Inflammatory macrophage treated with lipopolysaccharide for 1 hour (primary cell): ENCODE measurements around the gene RRAS.
"Not testable (repeated sequence)": the region's sequence is repeated elsewhere in the genome, so short reads cannot be mapped to it uniquely, and the experiment has no call there.

Experiments
- DNase-seq, 2 donors: peaks; one replicate each; pipeline ENCODE4 v3.0.0-alpha.2; 2020 to 2022

The RRAS gene

DNA sequence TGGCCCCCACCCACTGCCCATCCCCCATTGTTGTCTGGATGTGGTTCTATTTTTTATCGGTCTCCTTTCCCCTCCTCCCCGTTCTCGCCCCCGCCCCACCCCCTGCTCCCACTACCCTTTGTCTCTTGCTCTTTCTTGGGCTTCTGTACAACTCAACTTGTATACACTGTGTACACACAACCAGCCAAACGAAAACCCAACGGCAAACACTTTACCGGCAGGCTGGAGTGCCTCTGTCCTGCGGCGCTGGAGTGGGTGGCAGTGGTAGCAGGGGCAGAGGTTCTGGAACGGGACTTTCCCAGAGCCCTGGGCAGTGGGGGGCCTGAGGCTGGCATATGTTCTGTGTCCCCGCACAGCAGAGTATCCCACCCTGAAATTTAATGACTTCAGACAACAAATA lies 13.7 kb downstream of the RRAS start:
- no peak for DNase-seq

DNA sequence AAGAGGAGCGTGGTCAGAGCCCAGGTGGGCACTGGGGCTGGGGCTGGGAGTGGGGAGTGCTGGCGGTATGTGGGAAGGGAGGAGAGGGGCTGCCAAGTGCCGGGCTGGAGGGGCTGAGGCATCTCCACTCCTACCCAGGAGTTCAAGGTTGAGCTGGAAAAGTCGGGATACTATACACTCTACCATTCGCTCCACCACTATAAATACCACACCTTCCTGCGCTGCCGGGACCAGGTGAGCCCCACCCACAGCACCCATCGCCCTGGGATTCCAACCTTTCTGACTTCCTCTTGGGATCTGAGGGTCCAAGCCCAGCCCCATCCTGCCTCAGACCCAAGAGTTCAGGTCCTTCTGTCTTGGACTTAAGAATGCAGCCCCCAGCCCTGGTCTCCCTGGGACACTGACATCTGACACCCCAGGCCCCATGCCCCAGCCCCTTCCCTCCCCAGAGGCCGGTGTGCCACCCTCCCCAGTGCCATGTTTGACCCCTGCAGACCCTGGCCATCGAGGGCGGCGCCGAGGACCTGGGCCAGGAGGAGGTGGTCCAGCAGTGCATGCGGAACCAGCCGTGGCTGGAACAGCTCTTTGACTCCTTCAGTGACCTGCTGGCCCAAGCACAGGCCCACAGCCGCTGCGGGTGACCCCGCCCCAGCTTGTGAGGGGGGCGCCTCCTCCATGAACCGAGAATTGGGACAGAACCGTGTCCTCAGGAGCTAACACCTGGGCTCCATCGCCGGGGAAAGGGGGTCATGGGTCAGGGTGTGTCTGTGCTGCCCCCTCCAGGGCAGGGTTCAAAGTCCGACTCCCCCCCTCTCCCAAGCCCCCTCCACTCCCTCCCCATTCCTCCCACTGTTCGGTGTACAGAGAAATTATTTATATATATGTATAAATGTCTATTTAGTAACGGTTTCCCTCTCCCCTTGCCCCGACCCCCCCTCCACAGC lies 14.7 kb downstream of the RRAS start:
- DNase-seq = no peak

DNA sequence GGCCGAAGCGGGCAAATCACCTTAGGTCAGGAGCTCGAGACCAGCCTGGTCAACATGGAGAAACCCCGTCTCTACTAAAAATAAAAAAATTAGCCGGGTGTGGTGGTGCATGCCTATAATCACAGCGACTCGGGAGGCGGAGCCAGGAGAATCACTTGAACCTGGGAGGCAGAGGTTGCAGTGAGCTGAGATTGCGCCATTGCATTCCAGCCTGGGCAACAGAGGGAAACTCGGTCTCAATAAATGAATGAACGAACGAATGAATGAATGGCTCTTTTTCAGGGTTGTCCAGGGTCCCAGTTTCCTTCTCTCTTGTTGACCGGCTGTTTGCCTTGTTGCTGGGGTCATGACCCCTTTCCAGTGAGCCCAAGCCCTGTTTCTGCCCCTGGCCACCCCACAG lies 22.1 kb downstream of the RRAS start:
- DNase-seq = not testable (repeated sequence)

DNA sequence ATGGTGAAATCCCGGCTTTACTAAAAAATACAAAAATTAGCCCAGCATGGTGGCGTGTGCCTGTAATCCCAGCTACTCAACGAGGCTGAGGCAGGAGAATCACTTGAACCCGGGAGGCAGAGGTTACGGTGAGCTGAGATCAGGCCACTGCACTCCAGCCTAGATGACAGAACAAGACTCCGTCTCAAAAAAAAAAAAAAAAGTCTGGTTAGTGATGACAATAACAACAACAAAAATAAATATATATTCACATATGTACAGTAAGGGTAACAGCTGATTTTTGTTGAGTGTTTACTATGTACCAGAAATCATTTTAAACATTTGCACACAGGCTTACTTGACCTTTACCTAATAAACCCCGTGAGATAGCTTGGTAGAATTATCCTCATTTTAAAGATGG lies 23.0 kb downstream of the RRAS start:
- no peak for DNase-seq

DNA sequence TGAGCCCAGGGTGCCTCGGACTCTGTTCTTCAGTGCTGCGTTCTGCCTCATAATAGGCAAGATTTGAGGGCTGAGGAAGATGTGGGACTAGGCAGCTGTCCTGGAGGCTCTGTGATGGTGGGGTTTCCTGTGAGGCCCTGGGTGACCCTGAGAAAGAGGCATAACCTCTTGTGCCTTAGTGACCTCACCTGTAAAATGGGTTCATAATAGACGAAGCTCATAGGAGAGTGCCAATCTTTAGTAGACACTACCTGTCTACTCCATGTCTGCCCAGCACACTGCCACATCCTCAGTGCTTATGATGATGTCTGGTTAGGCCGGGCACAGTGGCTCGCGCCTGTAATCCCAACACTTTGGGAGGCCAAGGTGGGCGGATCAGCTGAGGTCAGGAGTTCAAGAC lies 23.4 kb downstream of the RRAS start:
- DNase-seq = no peak

DNA sequence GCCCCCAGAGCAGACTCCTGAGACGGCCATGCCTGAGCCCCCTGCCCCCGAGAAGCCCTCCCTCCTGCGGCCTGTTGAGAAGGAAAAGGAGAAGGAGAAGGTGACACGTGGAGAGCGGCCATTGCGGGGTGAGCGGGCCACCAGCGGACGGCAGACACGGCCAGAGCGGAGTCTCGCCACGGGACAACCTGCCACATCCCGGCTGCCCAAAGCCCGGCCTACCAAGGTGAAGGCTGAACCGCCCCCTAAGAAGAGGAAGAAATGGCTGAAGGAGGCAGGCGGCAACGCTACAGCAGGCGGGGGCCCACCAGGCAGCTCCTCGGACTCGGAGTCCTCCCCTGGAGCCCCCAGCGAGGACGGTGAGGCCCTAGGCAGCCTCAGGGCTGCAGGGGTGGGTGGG lies 24.1 kb downstream of the RRAS start:
- DNase-seq = no peak

DNA sequence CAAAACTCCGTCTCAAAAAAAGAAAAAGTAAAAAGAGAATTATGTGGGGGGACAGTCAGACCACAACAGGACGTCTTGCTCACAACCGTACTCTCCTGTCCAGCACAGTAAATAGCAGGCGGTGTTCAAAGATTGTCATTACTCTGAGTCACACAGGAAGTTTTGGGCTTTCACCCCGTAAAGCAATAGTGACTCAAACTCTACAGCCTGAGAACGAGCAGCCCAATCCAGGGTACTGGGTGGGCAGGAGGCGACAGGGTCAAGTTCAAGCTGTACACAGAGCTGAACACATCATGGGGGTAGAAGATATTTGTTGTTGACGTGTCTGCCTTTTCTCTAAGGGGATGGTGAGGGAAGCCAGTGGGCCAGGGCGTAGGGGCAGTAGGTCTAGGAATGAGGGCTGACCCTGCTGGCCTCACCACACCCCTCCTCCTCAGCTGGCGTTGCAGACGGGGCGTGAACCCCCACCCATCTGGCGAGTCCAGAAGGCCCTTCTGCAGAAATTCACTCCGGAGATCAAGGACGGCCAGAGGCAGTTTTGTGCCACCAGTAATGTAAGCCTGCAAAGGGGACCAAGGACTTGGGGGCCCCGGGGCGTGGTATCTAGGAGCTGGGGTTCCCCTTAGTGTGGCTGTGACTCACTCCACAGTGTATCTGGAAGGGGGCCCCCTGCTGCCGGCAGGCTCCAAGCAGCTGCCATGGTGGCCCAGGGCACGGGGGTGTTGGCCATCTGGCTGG lies 25.7 kb downstream of the RRAS start:
- peak; percentile 56 to 85 for DNase-seq

DNA sequence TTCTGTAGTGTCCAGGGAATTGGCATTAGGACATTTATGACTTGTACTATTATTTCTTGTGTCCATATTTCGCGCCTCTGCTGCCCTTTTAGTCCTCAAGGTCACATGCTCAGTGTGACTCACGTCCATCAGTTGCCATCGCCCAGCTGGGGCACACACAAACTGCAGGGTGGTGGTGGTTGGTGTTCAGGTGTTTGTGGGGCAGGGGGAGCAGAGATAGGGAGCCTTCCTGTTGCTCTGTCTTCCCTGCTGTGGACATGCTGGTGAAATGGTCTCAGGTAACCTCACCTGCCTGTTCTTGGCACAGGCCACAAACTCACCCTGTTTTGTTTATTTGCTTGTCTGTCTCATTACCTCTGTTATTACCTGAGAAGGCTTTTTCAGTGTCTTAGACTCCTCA lies 26.6 kb downstream of the RRAS start:
- peak; percentile 23 to 60 for DNase-seq

DNA sequence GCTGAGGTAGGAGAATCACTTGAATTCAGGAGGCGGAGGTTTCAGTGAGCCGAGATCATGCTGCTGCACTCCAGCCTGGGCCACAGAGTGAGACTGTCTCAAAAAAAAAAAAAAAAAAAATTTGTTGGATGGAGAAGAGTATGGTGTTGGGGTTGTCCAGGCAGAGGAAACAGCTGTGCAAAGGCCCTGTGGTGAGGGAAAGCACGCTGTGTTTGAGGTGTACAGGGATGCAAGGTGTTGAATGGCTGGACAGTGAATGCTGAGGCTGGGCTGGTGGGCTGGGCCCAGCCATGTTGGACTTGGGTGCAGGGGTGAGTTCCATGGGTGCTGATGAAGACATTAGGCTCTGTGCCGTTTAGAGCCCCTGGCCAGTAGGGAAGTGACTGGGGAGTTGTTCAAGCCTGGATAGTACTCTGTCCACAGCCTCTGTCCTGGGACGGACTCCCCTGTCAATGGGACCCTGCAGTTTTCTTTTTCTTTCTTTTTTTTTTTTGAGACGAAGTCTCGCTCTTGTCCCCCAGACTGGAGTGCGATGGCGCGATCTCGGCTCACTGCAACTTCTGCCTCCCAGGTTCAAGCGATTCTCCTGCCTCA lies 30.3 kb downstream of the RRAS start:
- no peak for DNase-seq

DNA sequence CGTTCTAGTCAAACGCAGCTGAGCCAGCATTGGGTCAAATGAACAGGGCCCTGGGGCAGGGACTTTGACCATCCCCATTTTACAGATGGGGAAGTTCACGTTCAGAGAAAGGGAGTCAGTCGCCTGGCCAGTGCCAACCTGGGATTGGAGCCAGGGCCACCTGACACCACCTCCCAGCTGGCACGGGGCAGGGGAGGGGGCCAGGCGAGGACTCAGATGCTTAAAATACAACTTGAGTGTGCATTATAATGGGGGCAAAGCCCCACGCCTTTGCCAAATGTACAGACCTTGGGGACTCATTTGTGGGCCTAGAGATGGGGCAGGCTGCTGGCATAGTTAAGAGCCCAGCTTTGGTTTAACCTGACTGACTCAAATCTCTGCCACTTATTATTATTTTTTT lies 34.3 kb downstream of the RRAS start:
- no peak for DNase-seq

DNA sequence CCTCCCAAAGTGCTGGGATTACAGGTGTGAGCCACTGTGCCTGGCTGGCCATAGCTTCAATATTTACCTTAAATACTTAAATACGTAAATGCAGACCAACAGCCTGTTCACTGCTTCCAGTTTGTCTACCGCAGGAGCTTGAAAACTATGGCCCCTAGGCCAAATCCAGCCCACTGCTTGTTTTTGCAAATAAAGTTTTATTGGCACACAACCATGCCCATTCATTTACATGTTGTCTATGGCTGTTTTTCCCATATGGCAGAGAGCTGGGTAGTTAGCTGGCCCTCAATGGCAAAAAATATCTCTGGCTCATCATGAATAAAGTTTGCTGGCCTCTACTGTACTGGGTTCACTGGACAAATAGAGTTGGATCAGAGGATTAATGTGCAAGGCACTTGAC lies 37.1 kb downstream of the RRAS start:
- no peak for DNase-seq

DNA sequence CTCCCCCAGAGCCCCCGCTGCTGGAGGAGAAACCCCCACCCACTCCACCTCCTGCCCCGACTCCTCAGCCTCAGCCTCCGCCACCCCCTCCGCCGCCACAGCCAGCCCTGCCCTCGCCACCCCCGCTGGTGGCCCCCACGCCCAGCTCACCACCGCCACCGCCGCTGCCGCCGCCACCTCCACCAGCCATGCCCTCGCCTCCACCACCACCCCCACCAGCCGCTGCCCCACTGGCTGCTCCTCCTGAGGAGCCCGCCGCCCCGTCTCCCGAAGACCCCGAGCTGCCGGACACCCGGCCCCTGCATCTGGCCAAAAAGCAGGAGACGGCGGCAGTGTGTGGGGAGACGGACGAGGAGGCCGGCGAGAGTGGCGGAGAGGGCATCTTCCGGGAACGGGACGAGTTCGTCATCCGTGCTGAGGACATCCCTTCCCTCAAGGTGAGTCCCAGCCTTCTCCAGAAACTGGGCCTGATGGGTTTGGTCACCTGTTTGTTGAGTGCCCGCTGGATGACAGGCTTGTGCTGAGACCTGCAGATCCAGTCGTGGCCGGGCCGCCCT lies 38.4 kb downstream of the RRAS start:
- no peak for DNase-seq

DNA sequence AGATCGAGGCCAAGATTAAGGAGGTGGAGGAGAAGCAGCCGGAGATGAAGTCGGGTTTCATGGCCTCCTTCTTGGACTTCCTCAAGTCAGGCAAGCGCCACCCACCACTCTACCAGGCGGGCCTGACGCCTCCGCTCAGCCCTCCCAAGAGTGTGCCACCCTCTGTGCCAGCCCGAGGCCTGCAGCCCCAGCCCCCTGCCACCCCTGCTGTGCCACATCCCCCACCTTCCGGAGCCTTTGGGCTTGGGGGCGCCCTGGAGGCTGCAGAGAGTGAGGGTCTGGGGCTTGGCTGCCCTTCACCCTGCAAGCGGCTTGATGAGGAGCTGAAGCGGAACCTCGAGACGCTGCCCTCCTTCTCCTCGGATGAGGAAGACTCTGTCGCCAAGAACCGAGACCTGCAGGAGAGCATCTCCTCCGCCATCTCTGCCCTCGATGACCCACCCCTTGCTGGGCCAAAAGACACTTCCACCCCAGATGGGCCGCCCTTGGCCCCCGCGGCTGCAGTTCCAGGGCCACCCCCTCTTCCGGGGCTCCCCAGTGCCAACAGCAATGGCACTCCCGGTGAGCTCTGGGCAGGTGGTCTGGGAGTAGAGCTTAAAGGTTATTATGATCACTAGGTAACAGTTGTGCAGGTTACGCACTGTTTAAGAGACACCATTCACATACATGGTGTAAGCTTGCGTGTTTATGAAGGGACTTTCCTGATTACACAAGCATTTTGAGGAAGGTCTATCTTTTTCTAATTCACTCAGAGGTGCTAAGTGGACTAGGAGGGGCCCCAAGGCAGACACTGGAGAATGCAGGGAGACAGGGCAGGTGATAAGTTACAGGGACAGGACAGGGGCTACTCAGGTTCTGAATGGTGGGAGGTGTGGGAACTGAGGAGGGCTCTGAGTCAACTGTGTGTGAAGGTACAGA lies 40.3 kb downstream of the RRAS start:
- peak; percentile 36 to 69 for DNase-seq

DNA sequence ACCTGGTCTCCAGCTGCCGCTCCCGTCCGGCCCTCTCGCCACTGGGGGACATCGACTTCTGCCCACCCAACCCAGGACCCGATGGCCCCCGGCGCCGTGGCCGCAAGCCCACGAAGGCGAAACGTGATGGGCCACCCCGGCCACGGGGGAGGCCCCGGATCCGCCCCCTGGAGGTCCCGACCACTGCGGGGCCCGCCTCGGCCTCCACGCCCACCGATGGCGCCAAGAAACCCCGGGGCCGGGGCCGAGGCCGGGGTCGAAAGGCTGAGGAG lies 42.3 kb downstream of the RRAS start:
- DNase-seq = no peak

DNA sequence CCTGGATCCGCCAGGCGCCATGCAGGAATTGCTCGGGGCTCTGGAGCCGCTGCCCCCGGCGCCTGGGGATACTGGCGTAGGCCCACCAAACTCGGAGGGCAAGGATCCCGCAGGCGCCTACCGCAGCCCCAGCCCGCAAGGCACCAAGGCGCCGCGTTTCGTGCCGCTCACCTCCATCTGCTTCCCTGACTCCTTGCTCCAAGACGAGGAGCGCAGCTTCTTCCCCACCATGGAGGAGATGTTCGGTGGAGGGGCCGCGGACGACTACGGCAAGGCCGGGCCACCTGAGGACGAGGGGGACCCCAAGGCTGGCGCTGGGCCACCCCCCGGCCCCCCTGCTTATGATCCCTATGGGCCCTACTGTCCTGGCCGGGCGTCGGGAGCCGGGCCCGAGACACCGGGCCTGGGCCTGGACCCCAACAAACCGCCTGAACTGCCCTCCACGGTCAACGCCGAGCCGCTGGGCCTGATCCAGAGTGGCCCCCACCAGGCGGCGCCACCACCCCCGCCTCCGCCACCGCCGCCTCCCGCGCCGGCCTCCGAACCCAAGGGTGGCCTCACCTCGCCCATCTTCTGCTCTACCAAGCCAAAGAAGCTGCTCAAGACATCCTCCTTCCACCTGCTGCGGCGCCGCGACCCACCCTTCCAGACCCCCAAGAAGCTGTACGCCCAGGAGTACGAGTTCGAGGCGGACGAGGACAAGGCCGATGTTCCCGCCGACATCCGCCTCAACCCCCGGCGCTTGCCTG lies 42.8 kb downstream of the RRAS start:
- no peak for DNase-seq

DNA sequence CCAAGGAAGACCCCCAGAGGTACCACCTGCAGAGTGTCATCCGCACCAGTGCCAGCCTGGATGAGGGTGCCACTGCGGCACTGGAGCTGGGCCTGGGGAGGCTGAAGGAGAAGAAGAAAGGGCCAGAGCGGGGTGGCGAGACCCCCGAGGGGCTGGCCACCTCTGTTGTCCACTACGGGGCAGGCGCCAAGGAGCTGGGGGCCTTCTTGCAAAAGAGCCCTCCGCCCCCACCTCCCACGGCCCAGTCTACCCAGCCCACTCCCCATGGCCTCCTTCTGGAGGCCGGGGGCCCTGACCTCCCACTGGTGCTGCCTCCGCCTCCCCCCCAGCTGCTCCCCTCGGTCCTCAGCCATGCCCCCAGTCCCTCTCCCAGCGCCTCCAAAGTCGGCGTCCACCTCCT lies 43.5 kb downstream of the RRAS start:
- no peak for DNase-seq

DNA sequence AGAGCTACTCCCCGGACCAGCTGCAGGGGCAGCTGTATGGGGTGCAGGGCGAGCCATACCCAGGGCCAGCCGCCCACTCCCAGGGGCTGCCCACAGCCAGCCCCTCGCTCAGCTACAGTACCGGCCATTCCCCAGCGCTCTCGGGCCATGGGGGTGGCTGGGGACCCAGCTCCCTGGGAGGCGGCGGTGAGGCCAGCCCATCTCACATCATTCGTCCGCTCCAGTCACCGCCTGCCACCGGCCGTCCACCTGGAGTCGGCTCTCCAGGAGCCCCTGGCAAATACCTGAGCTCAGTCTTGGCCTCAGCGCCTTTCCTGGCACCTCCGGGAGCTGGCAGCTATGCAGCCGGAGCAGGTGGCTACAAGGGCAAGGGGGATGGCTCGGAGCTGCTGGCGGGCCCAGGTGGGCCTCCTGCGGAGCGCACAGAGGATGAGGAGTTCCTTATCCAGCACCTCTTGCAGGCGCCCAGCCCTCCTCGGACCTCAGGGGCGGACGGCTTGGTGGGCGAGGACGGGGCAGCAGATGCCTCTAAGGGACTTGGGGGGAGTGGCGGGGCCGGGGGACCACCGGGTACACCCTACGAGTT lies 44.0 kb downstream of the RRAS start:
- no peak for DNase-seq

DNA sequence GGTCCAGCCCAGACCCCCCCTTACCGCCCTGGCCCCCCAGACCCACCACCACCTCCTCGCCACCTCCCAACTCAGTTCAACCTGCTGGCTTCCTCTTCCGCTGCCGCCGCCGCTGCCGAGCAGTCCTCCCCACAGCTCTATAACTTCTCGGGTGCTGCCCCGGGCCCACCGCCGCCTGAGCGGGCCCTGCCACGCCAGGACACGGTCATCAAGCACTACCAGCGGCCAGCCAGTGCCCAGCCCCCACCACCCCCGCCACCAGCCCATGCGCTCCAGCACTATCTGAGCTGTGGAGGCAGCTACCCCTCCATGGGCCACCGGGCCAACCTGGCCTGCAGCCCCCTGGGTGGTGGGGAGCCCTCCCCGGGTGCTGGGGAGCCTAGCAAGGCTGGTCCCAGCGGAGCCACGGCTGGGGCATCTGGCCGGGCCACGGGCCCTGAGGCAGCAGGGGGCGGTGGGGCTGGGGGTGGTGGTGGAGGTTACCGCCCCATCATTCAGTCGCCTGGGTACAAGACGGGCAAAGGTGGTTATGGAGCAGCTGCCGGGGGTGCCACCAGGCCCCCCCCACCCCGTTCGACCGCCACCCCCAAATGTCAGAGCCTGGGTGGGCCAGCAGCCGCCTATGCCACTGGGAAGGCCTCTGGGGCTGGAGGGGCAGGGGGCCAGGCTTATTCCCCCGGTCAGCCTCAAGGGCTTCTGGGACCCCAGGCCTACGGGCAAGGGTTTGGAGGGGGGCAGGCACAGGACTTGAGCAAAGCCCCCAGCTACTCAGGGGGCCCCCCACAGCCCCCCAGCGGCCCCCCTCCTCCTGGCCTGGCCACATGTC lies 44.7 kb downstream of the RRAS start:
- no peak for DNase-seq

DNA sequence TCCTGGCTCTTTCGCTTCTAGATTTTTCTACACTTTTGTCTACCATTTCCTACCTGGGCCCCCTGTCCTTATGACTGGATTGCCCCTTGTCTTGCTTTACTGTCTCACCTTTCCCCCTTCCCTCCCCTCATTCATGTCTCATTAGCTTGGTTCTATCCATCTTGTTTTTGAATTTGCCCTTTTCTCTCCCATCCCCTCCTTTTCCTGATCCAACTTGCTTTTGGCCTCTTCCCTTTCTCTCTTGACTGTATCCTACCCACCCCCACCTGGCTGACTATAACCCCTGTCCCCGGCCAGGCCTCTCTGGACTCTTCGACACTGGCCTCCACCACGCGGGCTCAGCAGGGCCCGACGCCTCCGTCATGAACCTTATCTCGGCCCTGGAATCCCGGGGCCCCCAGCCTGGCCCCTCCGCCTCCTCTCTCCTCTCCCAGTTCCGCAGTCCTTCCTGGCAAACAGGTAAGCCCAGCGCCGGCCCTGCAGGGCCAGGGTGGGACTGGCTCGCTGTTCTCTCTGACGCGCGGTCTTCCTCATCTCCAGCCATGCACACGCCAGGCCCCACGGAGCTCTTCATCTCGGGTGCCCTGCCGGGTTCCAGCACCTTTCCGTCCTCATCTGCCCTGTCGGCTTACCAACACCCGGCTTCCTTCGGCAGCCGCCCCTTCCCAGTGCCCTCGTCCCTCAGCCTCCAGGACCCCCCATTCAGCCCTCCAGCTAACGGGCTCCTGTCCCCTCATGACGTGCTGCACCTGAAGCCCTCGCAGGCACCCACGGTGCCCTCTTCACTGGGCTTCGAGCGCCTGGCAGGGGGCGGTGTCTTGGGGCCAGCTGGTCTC lies 45.6 kb downstream of the RRAS start:
- DNase-seq = no peak
